ENCODE data around the gene DNAI1. TPM values are rescaled to one million over a fixed set of nuclear protein-coding genes. Genes with fewer than 3 reads are reported as not detected.

The DNAI1 gene
- total RNA-seq, 2 experiments from 2014 or later, result not detected

- ChIA-PET CTCF (interaction anchor here (2.2 kb wide), 1 partner anchor 41 kb away, joined by 6 read pairs; no protein-coding TSS in a partner anchor), POLR2A (no interaction called here)
These were observed 91.5 kb downstream of the DNAI1 start for GRCh38 chr9:34550016-34550680.

GRCh38 chr9:34550681-34551270, 92.2 kb downstream of the DNAI1 start:
- CTCF ChIA-PET, result interaction anchor here (2.2 kb wide), 1 partner anchor 41 kb away, joined by 6 read pairs; no protein-coding TSS in a partner anchor
- POLR2A ChIA-PET, result no interaction called here

- ChIA-PET CTCF (no interaction called here), POLR2A (no interaction called here)
These were observed 93.4 kb downstream of the DNAI1 start for GRCh38 chr9:34551751-34552605.

DNA sequence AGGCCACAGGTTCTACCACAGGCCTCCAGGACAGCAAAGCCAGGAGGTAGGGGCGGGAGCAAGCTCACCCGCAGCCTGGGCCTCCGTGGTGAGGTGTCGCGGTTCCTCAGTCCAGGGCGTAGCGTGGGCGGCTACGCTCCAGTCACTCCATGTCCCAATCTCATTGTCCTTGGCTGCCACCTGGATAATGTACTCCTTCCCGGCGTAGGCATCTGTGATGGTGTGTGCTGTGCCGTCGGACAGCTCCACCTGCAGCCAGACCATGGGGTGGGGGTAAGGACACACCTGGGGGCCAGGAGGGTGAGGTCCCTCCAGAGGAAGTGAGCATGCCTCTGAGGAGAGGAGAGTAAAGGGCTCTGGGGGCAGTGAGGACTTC, 94.0 kb downstream of the DNAI1 start:
- ChIA-PET CTCF (interaction anchor here (1.2 kb wide), 1 partner anchor 39 kb away, joined by 3 read pairs; no protein-coding TSS in a partner anchor), POLR2A (no interaction called here)

- ChIA-PET CTCF (interaction anchor here (1.2 kb wide), 1 partner anchor 39 kb away, joined by 3 read pairs; no protein-coding TSS in a partner anchor), POLR2A (no interaction called here)
These were observed 94.4 kb downstream of the DNAI1 start for GRCh38 chr9:34552986-34553385.

- POLR2A ChIA-PET, result no interaction called here
- CTCF ChIA-PET, result interaction anchor here (1.2 kb wide), 1 partner anchor 38 kb away, joined by 3 read pairs; no protein-coding TSS in a partner anchor
These were observed 95.0 kb downstream of the DNAI1 start for GRCh38 chr9:34553511-34554021.

GRCh38 chr9:34554211-34555001, 95.8 kb downstream of the DNAI1 start:
- ChIA-PET CTCF (interaction anchor here (1.1 to 1.7 kb wide), 2 partner anchors 37 to 49 kb away, joined by 4 to 5 read pairs; no protein-coding TSS in a partner anchor), POLR2A (no interaction called here)

GRCh38 chr9:34555002-34555348, 96.4 kb downstream of the DNAI1 start:
- POLR2A ChIA-PET, result no interaction called here
- CTCF ChIA-PET, result interaction anchor here (1.1 to 1.7 kb wide), 3 partner anchors 37 to 50 kb away, joined by 3 to 5 read pairs (median 4); no protein-coding TSS in a partner anchor

DNA sequence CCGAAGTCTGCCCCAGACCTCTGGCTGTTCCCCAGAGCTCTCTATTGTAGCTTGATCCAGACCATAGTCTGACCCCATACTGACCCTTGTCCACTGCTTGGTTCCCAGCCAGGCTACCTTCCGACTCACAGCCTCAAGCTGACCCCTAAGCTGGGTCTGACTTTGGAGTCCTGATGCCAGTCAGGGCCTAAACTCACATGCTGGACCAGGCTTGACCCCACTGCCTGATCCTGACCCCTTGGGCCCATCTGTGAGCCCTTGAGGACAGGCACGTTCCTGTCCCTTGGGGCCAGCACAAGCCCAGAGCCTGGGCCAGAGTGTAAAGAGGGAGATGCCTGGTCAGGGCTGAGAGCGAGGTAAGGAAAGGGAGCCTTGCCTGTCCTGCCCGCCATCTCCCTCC, 96.9 kb downstream of the DNAI1 start:
- CTCF ChIA-PET, result interaction anchor here (1.1 to 1.7 kb wide), 3 partner anchors 36 to 50 kb away, joined by 3 to 5 read pairs (median 4); no protein-coding TSS in a partner anchor
- POLR2A ChIA-PET, result no interaction called here

DNA sequence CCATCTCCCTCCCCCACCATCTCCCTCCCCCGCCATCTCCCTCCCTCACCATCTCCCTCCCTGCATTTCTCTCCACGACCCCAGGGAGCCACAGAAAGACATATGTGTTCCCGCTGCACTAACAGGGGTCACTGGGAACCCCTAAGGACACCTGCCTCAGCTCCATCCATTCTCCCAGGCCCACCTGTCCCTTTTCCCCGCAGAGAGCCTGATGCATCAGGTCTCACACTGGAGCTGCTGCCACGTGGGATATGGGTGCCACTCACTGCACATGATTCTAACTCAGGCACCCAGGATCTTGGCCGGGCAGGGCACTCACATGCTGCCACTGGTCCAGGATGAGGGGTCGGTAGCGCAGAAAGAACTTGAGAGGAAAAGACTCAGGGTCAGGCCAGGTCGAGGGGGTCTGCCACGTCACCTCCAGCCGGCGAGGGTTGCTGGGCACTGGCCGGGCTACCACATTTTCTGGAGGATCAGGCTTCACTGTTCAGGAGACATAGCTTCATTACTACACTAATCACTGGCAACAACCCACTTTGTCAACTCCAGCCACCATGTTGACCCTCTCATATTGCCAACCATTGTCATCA, 97.4 kb downstream of the DNAI1 start:
- POLR2A ChIA-PET, result no interaction called here
- CTCF ChIA-PET, result interaction anchor here (1.3 to 1.7 kb wide), 2 partner anchors 48 to 49 kb away, joined by 3 to 5 read pairs; no protein-coding TSS in a partner anchor

DNA sequence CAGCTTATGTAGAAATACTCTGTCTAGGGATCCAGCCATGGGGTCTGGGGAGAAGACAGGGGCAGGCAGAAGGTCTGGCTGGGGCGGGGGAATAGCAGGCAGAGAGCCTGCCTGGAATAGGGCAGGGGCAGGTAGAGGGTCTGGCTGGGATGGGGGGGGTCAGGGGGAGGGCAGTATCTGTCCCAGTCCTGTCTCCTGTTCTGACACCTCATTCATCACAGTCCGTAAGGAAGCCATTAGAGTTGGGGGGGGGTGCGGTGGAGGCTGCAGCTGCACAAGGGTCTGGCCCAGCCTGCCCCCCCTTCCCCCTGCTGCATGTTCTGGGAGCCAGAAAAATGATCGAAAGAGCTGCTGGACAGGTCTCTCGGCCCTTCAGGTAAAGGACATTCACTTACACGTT, 98.3 kb downstream of the DNAI1 start:
- ChIA-PET POLR2A (no interaction called here), CTCF (no interaction called here)

GRCh38 chr9:34557426-34558321, 99.1 kb downstream of the DNAI1 start:
- ChIA-PET CTCF (interaction anchor here (0.9 kb wide), 1 partner anchor 35 kb away, joined by 3 read pairs; no protein-coding TSS in a partner anchor), POLR2A (no interaction called here)

DNA sequence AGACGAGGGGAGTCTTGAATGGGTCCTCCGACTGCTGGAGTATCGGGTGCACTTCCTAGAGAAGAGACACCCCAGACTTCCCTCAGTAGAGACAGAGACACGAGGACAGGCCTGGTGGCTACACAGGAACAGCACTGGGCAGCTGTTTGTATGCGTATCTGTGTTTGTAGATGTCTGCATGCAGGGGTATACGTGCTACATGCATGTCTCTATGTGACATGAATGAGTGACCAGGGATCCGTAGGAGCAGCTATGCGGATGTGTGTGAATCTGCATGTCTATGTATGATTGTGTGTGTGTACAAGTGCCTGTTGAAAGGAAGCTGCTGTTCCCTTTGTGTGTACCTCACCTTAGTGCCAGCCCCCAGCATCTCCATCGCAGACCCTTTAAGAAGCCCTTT, 99.8 kb downstream of the DNAI1 start:
- ChIA-PET POLR2A (no interaction called here), CTCF (interaction anchor here (0.9 to 1.2 kb wide), 2 partner anchors 19 to 35 kb away, joined by 3 to 4 read pairs; no protein-coding TSS in a partner anchor)

- CTCF ChIA-PET, result interaction anchor here (1.2 kb wide), 1 partner anchor 18 kb away, joined by 4 read pairs; no protein-coding TSS in a partner anchor
- POLR2A ChIA-PET, result no interaction called here
These were observed 100.5 kb downstream of the DNAI1 start for GRCh38 chr9:34558919-34559623.

GRCh38 chr9:34559624-34560455, 101.2 kb downstream of the DNAI1 start:
- CTCF ChIA-PET, result interaction anchor here (1.4 kb wide), 1 partner anchor 32 kb away, joined by 3 read pairs; no protein-coding TSS in a partner anchor

GRCh38 chr9:34560599-34561214, 102.1 kb downstream of the DNAI1 start:
- ChIA-PET POLR2A (no interaction called here), CTCF (interaction anchor here (1.4 to 2.2 kb wide), 3 partner anchors 31 to 64 kb away, joined by 3 to 5 read pairs (median 3); no protein-coding TSS in a partner anchor)

More at GRCh38 chr9:34559624-34560455, 101.2 kb downstream of the DNAI1 start:
- POLR2A ChIA-PET, result no interaction called here

Measured in activated CD8-positive, alpha-beta memory T cell treated with anti-CD3 and anti-CD28 coated beads for 36 hours (primary cell).